Hepatocyte (in vitro differentiated cells): ENCODE data around the gene CPEB4. TPM values are rescaled to one million over a fixed set of nuclear protein-coding genes. Genes with fewer than 3 reads are reported as not detected.

Experiments used
- DNase-seq: peaks from one replicate; pipeline ENCODE4 v3.0.0-alpha.2; 2016; ENCODE audit warnings: low spot score
- H2AFZ ChIP-seq: fragments of 200-600 bp; sonication (generic); 2 replicates; pipeline ENCODE4 v1.6.0; 2016; ENCODE audit warnings: antibody characterized with exemption, mild to moderate bottlenecking
- H3K27ac ChIP-seq: fragments of 200-600 bp; sonication (generic); 2 replicates; pipeline ENCODE4 v1.5.1; 2016; ENCODE audit warnings: mild to moderate bottlenecking
- H3K27me3 ChIP-seq: fragments of 200-600 bp; sonication (generic); 2 replicates; pipeline ENCODE4 v1.6.1; 2016
- H3K36me3 ChIP-seq: fragments of 200-600 bp; sonication (generic); replicated peaks from 2 replicates; pipeline ENCODE4 v1.5.1; 2016; ENCODE audit warnings: low read depth; ENCODE audit not compliant: insufficient read depth
- H3K4me1 ChIP-seq: fragments of 200-600 bp; sonication (generic); 2 replicates; pipeline ENCODE4 v1.5.1; 2016; ENCODE audit warnings: mild to moderate bottlenecking, moderate library complexity; ENCODE audit not compliant: insufficient read depth
- H3K4me2 ChIP-seq: fragments of 200-600 bp; sonication (generic); 2 replicates; pipeline ENCODE4 v1.6.0; 2016
- H3K4me3 ChIP-seq: fragments of 200-600 bp; sonication (generic); 2 replicates; pipeline ENCODE4 v1.5.1; 2016; ENCODE audit warnings: mild to moderate bottlenecking
- H3K79me2 ChIP-seq: fragments of 200-600 bp; sonication (generic); 2 replicates; pipeline ENCODE4 v1.6.0; 2017; ENCODE audit warnings: mild to moderate bottlenecking
- H3K9me2 ChIP-seq: fragments of 200-600 bp; sonication (generic); replicated peaks from 2 replicates; pipeline ENCODE4 v1.6.0; 2017; ENCODE audit warnings: mild to moderate bottlenecking; ENCODE audit not compliant: insufficient read depth
- H3K9me3 ChIP-seq: fragments of 200-600 bp; sonication (generic); 2 replicates; pipeline ENCODE4 v1.5.1; 2016; ENCODE audit warnings: low read depth, mild to moderate bottlenecking
- H4K20me1 ChIP-seq: fragments of 200-600 bp; sonication (generic); 2 replicates; pipeline ENCODE4 v1.6.0; 2016; ENCODE audit warnings: mild to moderate bottlenecking; ENCODE audit not compliant: insufficient read depth, poor library complexity, severe bottlenecking
- CTCF ChIP-seq: fragments of 200-600 bp; sonication (generic); IDR thresholded peaks from 2 replicates; pipeline ENCODE4 v1.5.1; 2016; ENCODE audit warnings: antibody characterized with exemption, mild to moderate bottlenecking; ENCODE audit not compliant: poor library complexity
- EZH2 ChIP-seq: fragments of 200-600 bp; sonication (generic); IDR thresholded peaks from 2 replicates; pipeline ENCODE4 v1.6.1; 2016; ENCODE audit warnings: antibody characterized with exemption, mild to moderate bottlenecking, borderline replicate concordance
- EZH2phosphoT487 ChIP-seq: fragments of 200-600 bp; sonication (generic); IDR thresholded peaks from one replicate; pipeline ENCODE4 v1.6.1; 2018; ENCODE audit warnings: antibody characterized with exemption, mild to moderate bottlenecking, low read depth, moderate library complexity; ENCODE audit not compliant: unreplicated experiment, severe bottlenecking
- WGBS: methylation state at CpG from one replicate; pipeline ENCODE4 v1.1.6; 2016; ENCODE audit warnings: low lambda C conversion rate; ENCODE audit errors: missing lambda C conversion rate; 5-methylcytosine and 5-hydroxymethylcytosine counted together
- polyA plus RNA-seq: library from polyadenylated mRNA; unstranded; fragments of >200 nt; fragmentation: Nextera tagmentation; extraction: Ambion mirVana; gene quantifications from 2 replicates; pipeline ENCODE4 v1.2.1, GENCODE V29; 2016
- total RNA-seq: library from RNA; depleted of rRNA; stranded (reverse); fragments of >200 nt; gene quantifications from 2 replicates; pipeline ENCODE4 v1.2.3, GENCODE V29; 2014

CPEB4 gene
- total and polyA plus RNA-seq, 2 experiments from 2014 or later = 13.3 to 49.2 TPM

- Histone ChIP-seq H3K9me3 (no peaks in the 10 kb centered on the region), H4K20me1 (no peaks in the 10 kb centered on the region), H3K79me2 (no peaks in the 10 kb centered on the region), H3K9me2 (no peaks in the 10 kb centered on the region), H3K4me2 (no peak overlapping the region), H3K27me3 (no peaks in the 10 kb centered on the region), H3K4me3 (no peak overlapping the region), H3K36me3 (no peaks in the 10 kb centered on the region), H3K27ac (no peak overlapping the region), H3K4me1 (peaks cover 6% of the 10 kb centered on the region), H2AFZ (no peak overlapping the region)
- no peak for TF ChIP-seq EZH2
- TF ChIP-seq CTCF = no peak
- DNase-seq = no peak
- WGBS = 74% methylated on average over 10 of the region's 10 CpGs
These were observed 23.8 kb upstream of the CPEB4 start for GRCh38 chr5:173864126-173865050.

GRCh38 chr5:173866243-173866857 is 21.8 kb upstream of the CPEB4 start:
- Histone ChIP-seq H3K27ac (no peak overlapping the region), H3K27me3 (no peaks in the 10 kb centered on the region), H4K20me1 (no peaks in the 10 kb centered on the region), H3K36me3 (no peaks in the 10 kb centered on the region), H3K4me3 (no peak overlapping the region), H3K4me1 (no peaks in the 10 kb centered on the region), H3K4me2 (no peak overlapping the region), H2AFZ (no peak overlapping the region), H3K79me2 (no peaks in the 10 kb centered on the region), H3K9me3 (no peaks in the 10 kb centered on the region), H3K9me2 (no peaks in the 10 kb centered on the region)
- DNase-seq = no peak
- no peak for TF ChIP-seq CTCF
- no peak for TF ChIP-seq EZH2phosphoT487
- no peak for TF ChIP-seq EZH2
- 91% methylated on average over 14 of the region's 15 CpGs for WGBS

- H3K27ac ChIP-seq = no peak overlapping the region
- H3K4me3 ChIP-seq = no peak overlapping the region
- no peak for TF ChIP-seq CTCF
- H3K4me1 ChIP-seq = no peaks in the 10 kb centered on the region
- no peak overlapping the region for H3K4me2 ChIP-seq
- no peak overlapping the region for H2AFZ ChIP-seq
- H3K79me2 ChIP-seq = no peaks in the 10 kb centered on the region
- H3K9me3 ChIP-seq = no peaks in the 10 kb centered on the region
- no peaks in the 10 kb centered on the region for H3K27me3 ChIP-seq
- WGBS = 98% methylated on average over 17 of the region's 17 CpGs
- no peaks in the 10 kb centered on the region for H4K20me1 ChIP-seq
- no peaks in the 10 kb centered on the region for H3K36me3 ChIP-seq
- no peaks in the 10 kb centered on the region for H3K9me2 ChIP-seq
- no peak for DNase-seq
These were observed 21.1 kb upstream of the CPEB4 start for GRCh38 chr5:173866858-173867679.
